MG63 (cell line): ENCODE data around the gene CYP4F2. TPM values are rescaled to one million over a fixed set of nuclear protein-coding genes. Genes with fewer than 3 reads are reported as not detected.
"Not testable (repeated sequence)": the region's sequence is repeated elsewhere in the genome, so short reads cannot be mapped to it uniquely, and the experiment has no call there.

Experiments
- DNase-seq: peaks from one replicate; pipeline ENCODE4 v3.0.0-alpha.2; 2020
- H3K27me3 ChIP-seq: fragments of 250-450 bp; sonication (Bioruptor Pico); 2 replicates; pipeline ENCODE4 v1.5.1; 2020; ENCODE audit warnings: mild to moderate bottlenecking, moderate library complexity
- H3K36me3 ChIP-seq: fragments of 250-450 bp; sonication (Bioruptor Pico); 2 replicates; pipeline ENCODE4 v1.5.1; 2020; ENCODE audit warnings: mild to moderate bottlenecking, moderate library complexity
- H3K4me3 ChIP-seq: fragments of 250-450 bp; sonication (Bioruptor Pico); 2 replicates; pipeline ENCODE4 v1.5.1; 2020; ENCODE audit warnings: mild to moderate bottlenecking, moderate library complexity
- H3K9me3 ChIP-seq: fragments of 250-450 bp; sonication (Bioruptor Pico); 2 replicates; pipeline ENCODE4 v1.5.1; 2020; ENCODE audit warnings: mild to moderate bottlenecking, moderate library complexity
- total RNA-seq: library from RNA; depleted of rRNA; stranded (reverse); fragments of >200 nt; shearing (Covaris generic); gene quantifications from 2 replicates; pipeline ENCODE4 v1.2.3, GENCODE V29; 2014; ENCODE audit warnings: low replicate concordance

Gene CYP4F2
- total RNA-seq, 1 experiment from 2014 or later: not detected

GRCh38 chr19:15874821-15875474 lies 22.9 kb downstream of the CYP4F2 start:
- Histone ChIP-seq H3K9me3 (no peaks in the 10 kb centered on the region), H3K27me3 (peaks cover 43% of the 10 kb centered on the region), H3K4me3 (no peak overlapping the region), H3K36me3 (no peaks in the 10 kb centered on the region)
- no peak for DNase-seq

- not testable (repeated sequence) for H3K9me3 ChIP-seq
Measured at GRCh38 chr19:15873771-15874170, 24.1 kb downstream of the CYP4F2 start.

GRCh38 chr19:15871570-15871969 lies 26.3 kb downstream of the CYP4F2 start:
- DNase-seq: peak; percentile 31
- H3K9me3 ChIP-seq: no peaks in the 10 kb centered on the region
- peaks cover 36% of the 10 kb centered on the region for H3K27me3 ChIP-seq

More at GRCh38 chr19:15873771-15874170, 24.1 kb downstream of the CYP4F2 start:
- not testable (repeated sequence) for H3K36me3 ChIP-seq, DNase-seq, H3K4me3 ChIP-seq
- peaks cover 43% of the 10 kb centered on the region for H3K27me3 ChIP-seq

GRCh38 chr19:15869873-15870272 lies 28.0 kb downstream of the CYP4F2 start:
- H3K27me3 ChIP-seq: peaks cover 20% of the 10 kb centered on the region
- H3K4me3 ChIP-seq: no peak overlapping the region
- DNase-seq: no peak
- H3K36me3 ChIP-seq: no peaks in the 10 kb centered on the region
- H3K9me3 ChIP-seq: no peaks in the 10 kb centered on the region

More at GRCh38 chr19:15871570-15871969, 26.3 kb downstream of the CYP4F2 start:
- H3K36me3 ChIP-seq: no peaks in the 10 kb centered on the region
- no peak overlapping the region for H3K4me3 ChIP-seq

DNA sequence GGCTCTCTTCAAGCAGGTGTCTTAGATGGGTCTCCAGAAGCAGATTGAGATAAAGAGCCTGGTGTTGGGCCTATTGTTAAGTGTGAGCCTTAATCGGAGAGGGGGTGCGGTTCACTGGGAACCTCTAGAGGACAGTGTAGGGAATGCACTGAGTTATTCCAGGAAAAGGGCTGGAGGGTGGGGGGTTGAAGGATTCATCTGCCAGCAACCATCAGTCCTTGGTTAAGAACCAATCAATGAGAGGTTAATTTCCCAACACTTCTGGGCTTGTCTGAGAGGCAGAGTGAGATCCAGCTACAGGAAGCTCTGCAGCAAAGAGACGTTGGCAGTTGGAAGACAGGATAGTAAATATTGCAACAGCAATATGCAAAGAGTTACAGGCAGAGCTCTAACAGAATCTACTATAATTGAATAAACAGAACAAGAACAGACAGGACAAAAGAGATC lies 28.7 kb downstream of the CYP4F2 start:
- H3K4me3 ChIP-seq: no peak overlapping the region
- no peaks in the 10 kb centered on the region for H3K9me3 ChIP-seq
- DNase-seq: peak; percentile 41
- no peaks in the 10 kb centered on the region for H3K36me3 ChIP-seq
- H3K27me3 ChIP-seq: peaks cover 19% of the 10 kb centered on the region

- H3K36me3 ChIP-seq: no peaks in the 10 kb centered on the region
- no peak overlapping the region for H3K4me3 ChIP-seq
- DNase-seq: no peak
- no peaks in the 10 kb centered on the region for H3K9me3 ChIP-seq
- H3K27me3 ChIP-seq: peaks cover 15% of the 10 kb centered on the region
Measured at GRCh38 chr19:15866636-15867035, 31.2 kb downstream of the CYP4F2 start.

GRCh38 chr19:15864824-15865223 lies 33.0 kb downstream of the CYP4F2 start:
- DNase-seq: no peak
- no peaks in the 10 kb centered on the region for H3K9me3 ChIP-seq
- peaks cover 22% of the 10 kb centered on the region for H3K27me3 ChIP-seq
- H3K36me3 ChIP-seq: no peaks in the 10 kb centered on the region
- no peak overlapping the region for H3K4me3 ChIP-seq

- Histone ChIP-seq H3K9me3 (no peaks in the 10 kb centered on the region), H3K27me3 (peaks cover 22% of the 10 kb centered on the region), H3K4me3 (no peak overlapping the region), H3K36me3 (no peaks in the 10 kb centered on the region)
- DNase-seq: peak; percentile 24
Measured at GRCh38 chr19:15863272-15863671, 34.6 kb downstream of the CYP4F2 start.

DNA sequence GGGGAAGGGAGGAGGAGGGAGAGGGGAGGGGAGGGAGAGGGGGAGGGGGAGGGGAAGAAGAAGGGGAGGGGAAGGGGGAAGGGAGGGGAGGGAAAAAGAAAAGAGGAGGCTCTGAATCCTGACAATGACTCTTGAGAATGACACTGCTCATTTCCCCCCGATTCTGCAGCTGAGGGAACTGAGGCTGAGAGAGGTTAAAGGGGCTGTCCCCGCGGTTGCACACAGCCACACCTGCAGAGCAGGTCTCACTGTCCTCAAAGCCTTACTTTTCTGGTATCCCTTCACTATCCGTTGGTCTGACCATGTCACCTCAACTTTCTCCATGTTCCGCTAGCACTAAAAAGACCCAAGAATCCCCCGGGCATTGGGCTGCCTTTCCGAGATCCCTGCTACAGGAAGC lies 35.4 kb downstream of the CYP4F2 start:
- peaks cover 27% of the 10 kb centered on the region for H3K27me3 ChIP-seq
- DNase-seq: no peak
- H3K4me3 ChIP-seq: no peak overlapping the region
- no peaks in the 10 kb centered on the region for H3K36me3 ChIP-seq
- H3K9me3 ChIP-seq: no peaks in the 10 kb centered on the region

DNA sequence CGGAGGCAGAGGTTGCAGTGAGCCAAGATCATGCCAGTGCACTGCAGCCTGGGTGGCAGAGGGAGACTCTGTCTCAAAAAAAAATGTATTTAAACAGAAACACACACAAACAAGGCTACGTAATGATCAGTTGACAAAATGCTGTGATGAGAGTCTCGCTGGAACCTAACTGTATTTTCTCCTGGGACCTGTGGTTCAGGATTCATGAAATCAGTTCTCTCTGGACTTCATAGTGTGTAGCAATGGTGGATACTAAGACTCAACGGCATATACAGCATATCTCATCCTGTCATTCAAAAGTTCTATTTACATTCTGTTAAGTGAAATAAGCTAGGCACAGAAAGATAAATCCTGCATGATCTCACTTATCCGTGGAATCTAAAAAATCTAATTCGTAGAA lies 37.4 kb downstream of the CYP4F2 start:
- no peaks in the 10 kb centered on the region for H3K9me3 ChIP-seq
- DNase-seq: no peak
- H3K27me3 ChIP-seq: peaks cover 27% of the 10 kb centered on the region
- H3K36me3 ChIP-seq: no peaks in the 10 kb centered on the region
- no peak overlapping the region for H3K4me3 ChIP-seq

- Histone ChIP-seq H3K4me3 (no peak overlapping the region), H3K36me3 (no peaks in the 10 kb centered on the region), H3K27me3 (peaks cover 29% of the 10 kb centered on the region), H3K9me3 (no peaks in the 10 kb centered on the region)
- no peak for DNase-seq
Measured at GRCh38 chr19:15859187-15859586, 38.7 kb downstream of the CYP4F2 start.

DNA sequence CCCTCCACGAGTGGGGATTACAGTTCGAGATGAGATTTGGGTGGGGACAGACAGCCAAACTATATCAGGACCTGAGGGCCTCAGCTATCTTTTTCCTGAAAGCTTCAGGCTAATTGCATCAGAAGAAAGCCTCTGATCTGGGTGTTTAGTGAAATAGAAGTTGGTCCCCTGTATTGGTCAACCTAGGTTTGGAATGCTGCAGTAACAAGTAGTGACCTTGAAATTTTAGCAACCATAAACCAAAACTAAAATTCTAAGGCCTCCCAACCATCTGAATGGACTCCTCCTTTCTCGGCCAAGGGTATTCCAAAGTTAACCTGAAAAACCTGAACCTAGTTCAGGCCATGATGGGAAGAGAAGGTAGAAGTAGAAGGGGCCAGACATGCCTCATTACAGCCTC lies 47.5 kb downstream of the CYP4F2 start:
- peaks cover 24% of the 10 kb centered on the region for H3K27me3 ChIP-seq
- no peak overlapping the region for H3K4me3 ChIP-seq
- no peaks in the 10 kb centered on the region for H3K36me3 ChIP-seq
- no peaks in the 10 kb centered on the region for H3K9me3 ChIP-seq
- no peak for DNase-seq

GRCh38 chr19:15846923-15847322 lies 51.0 kb downstream of the CYP4F2 start:
- no peaks in the 10 kb centered on the region for H3K9me3 ChIP-seq
- DNase-seq: no peak
- no peak overlapping the region for H3K4me3 ChIP-seq
- no peaks in the 10 kb centered on the region for H3K36me3 ChIP-seq
- peaks cover 38% of the 10 kb centered on the region for H3K27me3 ChIP-seq

DNA sequence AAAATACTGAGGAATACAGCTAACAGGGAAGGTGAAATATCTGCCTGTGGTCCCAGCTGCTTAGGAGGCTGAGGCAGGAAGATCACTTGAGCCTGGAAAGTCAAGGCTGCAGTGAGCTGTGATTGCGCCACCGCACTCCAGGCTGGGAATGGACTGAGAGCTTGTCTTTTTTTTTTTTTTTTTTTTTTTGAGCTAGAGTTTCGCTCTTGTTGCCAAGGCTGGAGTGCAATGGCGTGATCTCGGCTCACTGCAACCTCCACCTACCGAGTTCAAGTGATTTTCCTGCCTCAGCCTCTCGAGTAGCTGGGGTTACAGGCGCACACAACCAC lies 54.0 kb downstream of the CYP4F2 start:
- DNase-seq: peak; percentile 25
- not testable (repeated sequence) for H3K36me3 ChIP-seq

GRCh38 chr19:15843203-15843893 lies 54.5 kb downstream of the CYP4F2 start:
- peaks cover 29% of the 10 kb centered on the region for H3K27me3 ChIP-seq
- H3K9me3 ChIP-seq: no peaks in the 10 kb centered on the region
- H3K36me3 ChIP-seq: no peaks in the 10 kb centered on the region
- DNase-seq: no peak
- H3K4me3 ChIP-seq: no peak overlapping the region

More for the DNA sequence above, 54.0 kb downstream of the CYP4F2 start:
- H3K4me3 ChIP-seq, H3K9me3 ChIP-seq: not testable (repeated sequence)
- peaks cover 32% of the 10 kb centered on the region for H3K27me3 ChIP-seq

DNA sequence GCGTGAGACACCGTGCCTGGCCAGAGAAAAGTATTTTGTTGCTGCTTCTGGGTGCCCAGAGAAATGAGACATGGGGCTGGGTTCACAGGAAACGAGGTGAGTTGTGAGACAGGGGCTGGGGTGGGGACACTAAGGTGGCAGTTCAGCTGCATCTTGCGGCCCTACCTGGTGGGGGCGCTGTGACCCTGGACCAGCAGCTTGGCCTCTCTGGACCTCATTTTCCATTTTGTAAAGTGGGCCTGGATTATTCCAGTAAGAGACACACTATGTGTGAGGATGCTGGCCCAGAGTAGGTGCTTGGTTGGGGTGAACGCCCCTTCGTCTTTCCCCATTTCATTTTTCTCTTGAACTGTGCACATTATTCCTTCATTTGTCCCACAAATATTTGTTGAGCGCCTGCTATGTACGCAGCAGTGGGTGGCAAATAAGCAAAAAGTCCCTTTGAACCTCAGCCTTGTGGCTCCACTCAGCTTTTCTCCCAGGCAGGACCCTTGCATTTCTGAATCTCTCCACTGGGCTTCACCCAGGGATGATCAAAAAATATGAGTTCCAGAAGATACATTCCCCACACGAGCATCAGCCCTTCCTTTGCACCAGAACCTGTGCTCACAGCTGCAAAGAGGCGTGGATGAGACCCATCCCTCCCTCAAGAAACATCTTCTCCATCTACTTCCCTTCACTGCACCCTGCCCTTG lies 55.9 kb downstream of the CYP4F2 start:
- DNase-seq: no peak
- Histone ChIP-seq H3K9me3 (no peaks in the 10 kb centered on the region), H3K36me3 (no peaks in the 10 kb centered on the region), H3K4me3 (no peak overlapping the region), H3K27me3 (peaks cover 27% of the 10 kb centered on the region)

GRCh38 chr19:15840833-15841232 lies 57.0 kb downstream of the CYP4F2 start:
- no peaks in the 10 kb centered on the region for H3K9me3 ChIP-seq
- H3K4me3 ChIP-seq: no peak overlapping the region
- H3K36me3 ChIP-seq: no peaks in the 10 kb centered on the region
- H3K27me3 ChIP-seq: peaks cover 20% of the 10 kb centered on the region
- no peak for DNase-seq
